ENCODE measurements around the gene MIOS. TPM values are rescaled to one million over a fixed set of nuclear protein-coding genes. Genes with fewer than 3 reads are reported as not detected.

The MIOS gene
- polyA plus RNA-seq, 1 donor (not counting 4 experiments of a cell fraction or from before 2014, with no cell fraction given) = 29.2 TPM

- Histone ChIP-seq H3K9me1 (ENCODE audit: control insufficient read depth, extremely low read depth, insufficient read depth, low read length) (no peaks in the 10 kb centered on the region), H3K4me3 (ENCODE audit: control insufficient read depth in 2 of 3, extremely low read depth in 1 of 3, insufficient read depth in 2 of 3, low read depth in 1 of 3, low read length in 3 of 3) (peak overlapping the region in 1 of 3 experiments; percentile 88), H3K27ac (ENCODE audit: control insufficient read depth, insufficient read depth, low read length) (no peak overlapping the region), H3K79me2 (ENCODE audit: control insufficient read depth, insufficient read depth, low read length) (peaks cover 14% of the 10 kb centered on the region), H3K9ac (ENCODE audit: control insufficient read depth, extremely low read depth, insufficient read depth, low read length) (no peak overlapping the region), H3K36me3 (ENCODE audit: control insufficient read depth in 2 of 2, extremely low read depth in 1 of 2, insufficient read depth in 2 of 2, low read length in 2 of 2) (no peaks in the 10 kb centered on the region), H2AFZ (ENCODE audit: control insufficient read depth, low read length) (no peak overlapping the region), H4K20me1 (ENCODE audit: control insufficient read depth, extremely low read depth, insufficient read depth, low read length) (no peaks in the 10 kb centered on the region), H3K4me1 (ENCODE audit: control insufficient read depth, extremely low read depth, insufficient read depth, low read length) (peaks cover 11% of the 10 kb centered on the region), H3K27me3 (ENCODE audit: control insufficient read depth, extremely low read depth, insufficient read depth, low read length) (no peaks in the 10 kb centered on the region), H3K4me2 (ENCODE audit: control insufficient read depth, extremely low read depth, insufficient read depth, low read depth, low read length) (peak overlapping the region; percentile 84), H3K9me3 (ENCODE audit: control insufficient read depth, low read depth, low read length) (no peaks in the 10 kb centered on the region)
- FAIRE-seq (no peak), DNase-seq (ENCODE audit: low read depth, low spot score) (no peak)
- TF ChIP-seq CTCF (optimal IDR thresholded peaks at IDR 0.05 in 1 of 3, IDR thresholded peaks at IDR 0.05 in 1 of 3, conservative IDR thresholded peaks at IDR 0.05 in 1 of 3; ENCODE audit: extremely low read depth in 1 of 3, insufficient read depth in 2 of 3, low read length in 3 of 3) (no peak), EZH2 (IDR thresholded peaks at IDR 0.05; ENCODE audit: low read length) (no peak)
- dilution Hi-C loops (cut with MboI; ENCODE audit: extremely low pct_ligation_motif_present, low sequenced_read_pairs) = no loop called here
Measured at GRCh38 chr7:7642081-7642480, 75.4 kb downstream of the MIOS start.

GRCh38 chr7:7647495-7648036 is 80.9 kb downstream of the MIOS start:
- H3K27me3 ChIP-seq (ENCODE audit: control insufficient read depth, extremely low read depth, insufficient read depth, low read length) = no peaks in the 10 kb centered on the region
- H3K36me3 ChIP-seq (ENCODE audit: control insufficient read depth in 2 of 2, extremely low read depth in 1 of 2, insufficient read depth in 2 of 2, low read length in 2 of 2) = no peaks in the 10 kb centered on the region
- no peaks in the 10 kb centered on the region for H3K9me3 ChIP-seq (ENCODE audit: control insufficient read depth, low read depth, low read length)
- no peak for TF ChIP-seq EZH2 (IDR thresholded peaks at IDR 0.05; ENCODE audit: low read length)
- no peak for TF ChIP-seq CTCF (optimal IDR thresholded peaks at IDR 0.05 in 1 of 3, IDR thresholded peaks at IDR 0.05 in 1 of 3, conservative IDR thresholded peaks at IDR 0.05 in 1 of 3; ENCODE audit: extremely low read depth in 1 of 3, insufficient read depth in 2 of 3, low read length in 3 of 3)
- dilution Hi-C loops (cut with MboI; ENCODE audit: extremely low pct_ligation_motif_present, low sequenced_read_pairs) = no loop called here
- no peak overlapping the region for H3K4me3 ChIP-seq (ENCODE audit: control insufficient read depth in 2 of 3, extremely low read depth in 1 of 3, insufficient read depth in 2 of 3, low read depth in 1 of 3, low read length in 3 of 3)
- H3K9ac ChIP-seq (ENCODE audit: control insufficient read depth, extremely low read depth, insufficient read depth, low read length) = no peak overlapping the region
- DNase-seq (ENCODE audit: low read depth, low spot score) (no peak), FAIRE-seq (no peak)
- peaks cover 2% of the 10 kb centered on the region for H3K9me1 ChIP-seq (ENCODE audit: control insufficient read depth, extremely low read depth, insufficient read depth, low read length)
- H3K4me2 ChIP-seq (ENCODE audit: control insufficient read depth, extremely low read depth, insufficient read depth, low read depth, low read length) = no peak overlapping the region
- no peak overlapping the region for H2AFZ ChIP-seq (ENCODE audit: control insufficient read depth, low read length)
- peaks cover 9% of the 10 kb centered on the region for H3K79me2 ChIP-seq (ENCODE audit: control insufficient read depth, insufficient read depth, low read length)
- H3K27ac ChIP-seq (ENCODE audit: control insufficient read depth, insufficient read depth, low read length) = no peak overlapping the region
- H3K4me1 ChIP-seq (ENCODE audit: control insufficient read depth, extremely low read depth, insufficient read depth, low read length) = no peaks in the 10 kb centered on the region
- H4K20me1 ChIP-seq (ENCODE audit: control insufficient read depth, extremely low read depth, insufficient read depth, low read length) = no peaks in the 10 kb centered on the region

All from keratinocyte (primary cell).